ENCODE results near the gene NRP2.

NRP2 gene

GRCh38 chr2:205654878-205655605, 27.3 kb upstream of the NRP2 start:
- DNase-seq = no peak
- TF ChIP-seq POLR2A (IDR thresholded peaks at IDR 0.05; ENCODE audit: low read length) = no peak
- TF ChIP-seq GATA1 (IDR thresholded peaks at IDR 0.05; ENCODE audit: low read depth, low read length) = no peak

- TF ChIP-seq GATA1 (IDR thresholded peaks at IDR 0.05; ENCODE audit: low read depth, low read length) = no peak
- DNase-seq = no peak
Observed at GRCh38 chr2:205655779-205656456, 26.4 kb upstream of the NRP2 start.

- no peak for DNase-seq
- TF ChIP-seq GATA1 (IDR thresholded peaks at IDR 0.05; ENCODE audit: low read depth, low read length) = no peak
- no peak for TF ChIP-seq POLR2A (IDR thresholded peaks at IDR 0.05; ENCODE audit: low read length)
Observed at GRCh38 chr2:205656461-205656860, 25.8 kb upstream of the NRP2 start.

- no peak for DNase-seq
- TF ChIP-seq POLR2A (IDR thresholded peaks at IDR 0.05; ENCODE audit: low read length) (no peak), GATA1 (IDR thresholded peaks at IDR 0.05; ENCODE audit: low read depth, low read length) (no peak)
Observed at GRCh38 chr2:205656941-205657340, 25.4 kb upstream of the NRP2 start.

GRCh38 chr2:205657579-205657978, 24.7 kb upstream of the NRP2 start:
- DNase-seq = no peak
- TF ChIP-seq GATA1 (IDR thresholded peaks at IDR 0.05; ENCODE audit: low read depth, low read length) (no peak), POLR2A (IDR thresholded peaks at IDR 0.05; ENCODE audit: low read length) (no peak)

- no peak for DNase-seq
- no peak for TF ChIP-seq POLR2A (IDR thresholded peaks at IDR 0.05; ENCODE audit: low read length)
- TF ChIP-seq GATA1 (IDR thresholded peaks at IDR 0.05; ENCODE audit: low read depth, low read length) = no peak
Observed at GRCh38 chr2:205658068-205658467, 24.2 kb upstream of the NRP2 start.

- TF ChIP-seq POLR2A (IDR thresholded peaks at IDR 0.05; ENCODE audit: low read length) = no peak
- TF ChIP-seq GATA1 (IDR thresholded peaks at IDR 0.05; ENCODE audit: low read depth, low read length) = no peak
Observed at GRCh38 chr2:205658572-205658971, 23.7 kb upstream of the NRP2 start.

GRCh38 chr2:205659922-205660321, 22.4 kb upstream of the NRP2 start:
- no peak for DNase-seq
- no peak for TF ChIP-seq POLR2A (IDR thresholded peaks at IDR 0.05; ENCODE audit: low read length)
- TF ChIP-seq GATA1 (IDR thresholded peaks at IDR 0.05; ENCODE audit: low read depth, low read length) = no peak

More at GRCh38 chr2:205658572-205658971, 23.7 kb upstream of the NRP2 start:
- no peak for DNase-seq

GRCh38 chr2:205660521-205661124, 21.7 kb upstream of the NRP2 start:
- DNase-seq = no peak
- TF ChIP-seq POLR2A (IDR thresholded peaks at IDR 0.05; ENCODE audit: low read length) (no peak), GATA1 (IDR thresholded peaks at IDR 0.05; ENCODE audit: low read depth, low read length) (no peak)

- DNase-seq = no peak
- TF ChIP-seq POLR2A (IDR thresholded peaks at IDR 0.05; ENCODE audit: low read length) = no peak
- TF ChIP-seq GATA1 (IDR thresholded peaks at IDR 0.05; ENCODE audit: low read depth, low read length) = no peak
Observed at GRCh38 chr2:205661281-205661680, 21.0 kb upstream of the NRP2 start.

- TF ChIP-seq GATA1 (IDR thresholded peaks at IDR 0.05; ENCODE audit: low read depth, low read length) = no peak
- no peak for TF ChIP-seq POLR2A (IDR thresholded peaks at IDR 0.05; ENCODE audit: low read length)
- no peak for DNase-seq
Observed at GRCh38 chr2:205662206-205662965, 19.9 kb upstream of the NRP2 start.

GRCh38 chr2:205665791-205666190, 16.5 kb upstream of the NRP2 start:
- TF ChIP-seq POLR2A (IDR thresholded peaks at IDR 0.05; ENCODE audit: low read length) (no peak), GATA1 (IDR thresholded peaks at IDR 0.05; ENCODE audit: low read depth, low read length) (no peak)
- DNase-seq = no peak

- TF ChIP-seq POLR2A (IDR thresholded peaks at IDR 0.05; ENCODE audit: low read length) (no peak), GATA1 (IDR thresholded peaks at IDR 0.05; ENCODE audit: low read depth, low read length) (no peak)
- DNase-seq = no peak
Observed at GRCh38 chr2:205670292-205670691, 12.0 kb upstream of the NRP2 start.

- TF ChIP-seq GATA1 (IDR thresholded peaks at IDR 0.05; ENCODE audit: low read depth, low read length) (no peak), POLR2A (IDR thresholded peaks at IDR 0.05; ENCODE audit: low read length) (no peak)
- no peak for DNase-seq
Observed at GRCh38 chr2:205673312-205673711, 9.0 kb upstream of the NRP2 start.

Data from erythroblast (primary cell).